K562 (cell line): Measurements from ENCODE around the gene ARHGAP35. TPM values are rescaled to one million over a fixed set of nuclear protein-coding genes. Genes with fewer than 3 reads are reported as not detected.

ENCODE experiments used
- polyA plus RNA-seq, 8 experiments: library from polyadenylated mRNA; depleted of rRNA in 4 of 8; stranded (reverse) in 5 of 8; unstranded in 3 of 8; fragments of >200 nt; fragmentation: Nextera tagmentation in 2 of 8; fragmentation: Illumina TruSeq in 1 of 8; extraction: Ambion mirVana in 2 of 8; extraction: Trizol in 1 of 8; gene quantifications; 2 replicates each; pipeline versions ENCODE4 v1.2.1 to v1.2.3, GENCODE V29; 2011 to 2014; ENCODE audit warnings: inconsistent platforms in 1 of 8, missing spikeins in 1 of 8
- total RNA-seq, 7 experiments: library from RNA; depleted of rRNA in 6 of 7; stranded (reverse); fragments of >200 nt in 6 of 7; fragmentation: Illumina TruSeq in 2 of 7; extraction: Trizol in 2 of 7; gene quantifications; 2 replicates each; pipeline versions ENCODE4 v1.2.1 to v1.2.3, GENCODE V29; 2011 to 2021; ENCODE audit warnings: low replicate concordance in 1 of 7
- TF ChIP-seq, protein P1 (sequence below): fragments of 250-450 bp; sonication (Bioruptor Pico); IDR thresholded peaks from 2 replicates; pipeline ENCODE4 v1.4.0; 2020
- TF ChIP-seq, protein P2 (sequence below): fragments of 450-650 bp; formaldehyde crosslinking; conservative IDR thresholded peaks from 2 replicates; pipeline ENCODE4 v1.4.0; 2022; ENCODE audit warnings: mild to moderate bottlenecking, missing genetic modification characterization
- TF ChIP-seq, protein P3 (sequence below): fragments of 250-450 bp; sonication (Bioruptor Pico); IDR thresholded peaks from 2 replicates; pipeline ENCODE4 v1.9.0; 2021; ENCODE audit warnings: mild to moderate bottlenecking

The ARHGAP35 gene
- total and polyA plus RNA-seq, 9 of the 15 experiments (the other 6 are each of a cell fraction or from before 2014, with no cell fraction given) = 0.27 to 26.4 (median 10.2) TPM

DNA sequence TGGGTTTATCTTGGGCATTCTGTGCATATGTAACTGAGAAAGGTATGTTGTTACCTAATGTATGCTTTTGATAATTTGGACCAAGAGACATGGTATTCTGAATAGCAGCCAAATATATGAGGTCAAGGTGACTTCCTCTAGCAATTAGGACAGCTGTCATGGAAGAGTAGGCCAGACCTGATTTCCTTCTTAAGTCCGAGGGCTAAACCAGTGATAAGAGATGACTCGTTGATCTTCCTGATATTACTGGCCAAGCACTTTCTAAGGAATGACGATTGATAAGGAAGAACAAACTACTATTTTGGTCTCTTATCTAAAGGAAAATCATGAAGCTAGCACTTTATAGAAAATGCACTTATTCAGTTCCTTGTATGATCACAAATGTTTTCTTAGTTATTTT, 42.7 kb downstream of the ARHGAP35 start (continued):
- TF ChIP-seq, protein P1, sequence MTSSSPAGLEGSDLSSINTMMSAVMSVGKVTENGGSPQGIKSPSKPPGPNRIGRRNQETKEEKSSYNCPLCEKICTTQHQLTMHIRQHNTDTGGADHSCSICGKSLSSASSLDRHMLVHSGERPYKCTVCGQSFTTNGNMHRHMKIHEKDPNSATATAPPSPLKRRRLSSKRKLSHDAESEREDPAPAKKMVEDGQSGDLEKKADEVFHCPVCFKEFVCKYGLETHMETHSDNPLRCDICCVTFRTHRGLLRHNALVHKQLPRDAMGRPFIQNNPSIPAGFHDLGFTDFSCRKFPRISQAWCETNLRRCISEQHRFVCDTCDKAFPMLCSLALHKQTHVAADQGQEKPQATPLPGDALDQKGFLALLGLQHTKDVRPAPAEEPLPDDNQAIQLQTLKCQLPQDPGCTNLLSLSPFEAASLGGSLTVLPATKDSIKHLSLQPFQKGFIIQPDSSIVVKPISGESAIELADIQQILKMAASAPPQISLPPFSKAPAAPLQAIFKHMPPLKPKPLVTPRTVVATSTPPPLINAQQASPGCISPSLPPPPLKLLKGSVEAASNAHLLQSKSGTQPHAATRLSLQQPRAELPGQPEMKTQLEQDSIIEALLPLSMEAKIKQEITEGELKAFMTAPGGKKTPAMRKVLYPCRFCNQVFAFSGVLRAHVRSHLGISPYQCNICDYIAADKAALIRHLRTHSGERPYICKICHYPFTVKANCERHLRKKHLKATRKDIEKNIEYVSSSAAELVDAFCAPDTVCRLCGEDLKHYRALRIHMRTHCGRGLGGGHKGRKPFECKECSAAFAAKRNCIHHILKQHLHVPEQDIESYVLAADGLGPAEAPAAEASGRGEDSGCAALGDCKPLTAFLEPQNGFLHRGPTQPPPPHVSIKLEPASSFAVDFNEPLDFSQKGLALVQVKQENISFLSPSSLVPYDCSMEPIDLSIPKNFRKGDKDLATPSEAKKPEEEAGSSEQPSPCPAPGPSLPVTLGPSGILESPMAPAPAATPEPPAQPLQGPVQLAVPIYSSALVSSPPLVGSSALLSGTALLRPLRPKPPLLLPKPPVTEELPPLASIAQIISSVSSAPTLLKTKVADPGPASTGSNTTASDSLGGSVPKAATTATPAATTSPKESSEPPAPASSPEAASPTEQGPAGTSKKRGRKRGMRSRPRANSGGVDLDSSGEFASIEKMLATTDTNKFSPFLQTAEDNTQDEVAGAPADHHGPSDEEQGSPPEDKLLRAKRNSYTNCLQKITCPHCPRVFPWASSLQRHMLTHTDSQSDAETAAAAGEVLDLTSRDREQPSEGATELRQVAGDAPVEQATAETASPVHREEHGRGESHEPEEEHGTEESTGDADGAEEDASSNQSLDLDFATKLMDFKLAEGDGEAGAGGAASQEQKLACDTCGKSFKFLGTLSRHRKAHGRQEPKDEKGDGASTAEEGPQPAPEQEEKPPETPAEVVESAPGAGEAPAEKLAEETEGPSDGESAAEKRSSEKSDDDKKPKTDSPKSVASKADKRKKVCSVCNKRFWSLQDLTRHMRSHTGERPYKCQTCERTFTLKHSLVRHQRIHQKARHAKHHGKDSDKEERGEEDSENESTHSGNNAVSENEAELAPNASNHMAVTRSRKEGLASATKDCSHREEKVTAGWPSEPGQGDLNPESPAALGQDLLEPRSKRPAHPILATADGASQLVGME (CRISPR knock-in tag) = no peak
- TF ChIP-seq, protein P2, sequence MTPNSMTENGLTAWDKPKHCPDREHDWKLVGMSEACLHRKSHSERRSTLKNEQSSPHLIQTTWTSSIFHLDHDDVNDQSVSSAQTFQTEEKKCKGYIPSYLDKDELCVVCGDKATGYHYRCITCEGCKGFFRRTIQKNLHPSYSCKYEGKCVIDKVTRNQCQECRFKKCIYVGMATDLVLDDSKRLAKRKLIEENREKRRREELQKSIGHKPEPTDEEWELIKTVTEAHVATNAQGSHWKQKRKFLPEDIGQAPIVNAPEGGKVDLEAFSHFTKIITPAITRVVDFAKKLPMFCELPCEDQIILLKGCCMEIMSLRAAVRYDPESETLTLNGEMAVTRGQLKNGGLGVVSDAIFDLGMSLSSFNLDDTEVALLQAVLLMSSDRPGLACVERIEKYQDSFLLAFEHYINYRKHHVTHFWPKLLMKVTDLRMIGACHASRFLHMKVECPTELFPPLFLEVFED (CRISPR knock-in tag) = no peak
- TF ChIP-seq, protein P3, sequence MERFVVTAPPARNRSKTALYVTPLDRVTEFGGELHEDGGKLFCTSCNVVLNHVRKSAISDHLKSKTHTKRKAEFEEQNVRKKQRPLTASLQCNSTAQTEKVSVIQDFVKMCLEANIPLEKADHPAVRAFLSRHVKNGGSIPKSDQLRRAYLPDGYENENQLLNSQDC (CRISPR knock-in tag) = no peak
